Measurements from ENCODE around the gene OR2A2. TPM values are rescaled to one million over a fixed set of nuclear protein-coding genes. Genes with fewer than 3 reads are reported as not detected.
"Not testable (repeated sequence)": the region's sequence is repeated elsewhere in the genome, so short reads cannot be mapped to it uniquely, and the experiment has no call there.

The OR2A2 gene
- total RNA-seq, 1 experiment from 2014 or later = not detected

DNA sequence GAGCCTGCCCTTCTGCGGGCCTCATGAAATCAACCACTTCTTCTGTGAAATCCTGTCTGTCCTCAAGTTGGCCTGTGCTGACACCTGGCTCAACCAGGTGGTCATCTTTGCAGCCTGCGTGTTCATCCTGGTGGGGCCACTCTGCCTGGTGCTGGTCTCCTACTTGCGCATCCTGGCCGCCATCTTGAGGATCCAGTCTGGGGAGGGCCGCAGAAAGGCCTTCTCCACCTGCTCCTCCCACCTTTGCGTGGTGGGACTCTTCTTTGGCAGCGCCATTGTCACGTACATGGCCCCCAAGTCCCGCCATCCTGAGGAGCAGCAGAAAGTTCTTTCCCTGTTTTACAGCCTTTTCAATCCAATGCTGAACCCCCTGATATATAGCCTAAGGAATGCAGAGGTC lies 20.2 kb downstream of the OR2A2 start:
- not testable (repeated sequence) for DNase-seq, H3K27me3 ChIP-seq

DNA sequence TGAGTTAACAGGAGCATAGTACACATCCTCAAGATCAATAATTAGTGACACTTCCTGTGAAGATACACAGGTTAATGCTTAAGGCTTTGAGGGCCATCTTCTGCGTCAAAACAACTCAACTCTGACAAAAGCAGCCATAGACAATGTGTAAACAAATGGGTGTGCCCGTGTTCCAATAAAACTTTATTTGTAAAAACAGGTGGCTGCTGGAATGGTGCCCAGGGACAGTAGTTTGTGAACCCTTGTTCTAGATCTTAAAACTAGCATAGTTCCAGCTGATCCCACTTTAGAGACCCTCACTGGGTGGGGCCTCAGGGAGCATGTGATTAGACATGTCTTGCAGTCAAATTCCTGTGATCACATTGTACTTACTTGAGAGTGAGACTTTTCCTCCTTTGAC lies 21.3 kb downstream of the OR2A2 start:
- no peak for DNase-seq
- Histone ChIP-seq H3K27me3 (no peaks in the 10 kb centered on the region), H3K9me3 (no peaks in the 10 kb centered on the region), H3K4me3 (no peak overlapping the region), H3K36me3 (no peaks in the 10 kb centered on the region)

More for the DNA sequence above, 20.2 kb downstream of the OR2A2 start:
- H3K9me3 ChIP-seq, H3K4me3 ChIP-seq, H3K36me3 ChIP-seq: not testable (repeated sequence)

DNA sequence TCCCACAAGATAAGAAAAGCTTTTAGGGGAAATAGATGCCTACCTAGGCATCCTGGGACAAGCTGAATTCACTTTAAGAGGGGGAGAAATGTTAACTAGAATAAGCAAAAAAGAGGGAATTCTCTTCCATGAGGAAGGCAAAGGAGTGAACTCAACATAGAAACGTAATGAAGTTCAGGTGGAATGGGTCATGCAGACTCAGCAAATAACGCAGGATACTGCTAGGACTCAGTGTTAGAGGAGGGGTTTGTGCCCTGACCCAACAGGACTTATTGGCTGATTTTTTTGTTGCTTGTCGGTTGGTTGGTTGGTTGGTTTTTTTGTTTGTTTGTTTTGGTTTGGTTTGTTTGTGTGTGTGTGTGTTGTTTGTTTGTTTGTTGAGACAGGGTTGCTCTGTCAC lies 22.9 kb downstream of the OR2A2 start:
- Histone ChIP-seq H3K27me3 (no peaks in the 10 kb centered on the region), H3K36me3 (no peaks in the 10 kb centered on the region), H3K9me3 (no peaks in the 10 kb centered on the region), H3K4me3 (no peak overlapping the region)
- DNase-seq = no peak

GRCh38 chr7:144133307-144133706 lies 23.9 kb downstream of the OR2A2 start:
- H3K27me3 ChIP-seq = no peaks in the 10 kb centered on the region
- DNase-seq = no peak

GRCh38 chr7:144134116-144134515 lies 24.7 kb downstream of the OR2A2 start:
- H3K36me3 ChIP-seq = no peaks in the 10 kb centered on the region
- H3K9me3 ChIP-seq = no peaks in the 10 kb centered on the region
- no peak for DNase-seq
- H3K4me3 ChIP-seq = no peak overlapping the region
- H3K27me3 ChIP-seq = no peaks in the 10 kb centered on the region

More at GRCh38 chr7:144133307-144133706, 23.9 kb downstream of the OR2A2 start:
- no peaks in the 10 kb centered on the region for H3K9me3 ChIP-seq
- H3K36me3 ChIP-seq = no peaks in the 10 kb centered on the region
- no peak overlapping the region for H3K4me3 ChIP-seq

DNA sequence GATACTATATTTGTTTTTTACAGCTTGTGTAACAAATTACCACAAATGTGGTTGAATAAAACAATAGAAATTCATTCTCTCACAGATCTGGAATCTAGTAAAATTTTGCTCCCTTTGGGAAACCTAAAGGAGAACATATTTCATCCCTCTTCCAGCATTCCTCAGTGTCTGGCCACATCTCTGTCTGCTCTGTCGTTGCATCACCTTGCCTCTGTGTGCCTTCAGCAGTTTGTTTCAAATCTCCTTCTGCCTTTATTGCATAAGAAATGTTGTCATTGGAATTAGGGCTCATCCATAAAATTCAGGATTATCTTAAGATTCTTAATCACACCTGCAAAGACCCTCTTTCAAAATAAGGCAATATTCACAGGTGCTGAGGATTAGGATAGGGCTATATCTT lies 28.1 kb downstream of the OR2A2 start:
- H3K36me3 ChIP-seq = no peaks in the 10 kb centered on the region
- H3K4me3 ChIP-seq = no peak overlapping the region
- no peaks in the 10 kb centered on the region for H3K9me3 ChIP-seq
- no peak for DNase-seq
- H3K27me3 ChIP-seq = no peaks in the 10 kb centered on the region

- Histone ChIP-seq H3K9me3 (no peaks in the 10 kb centered on the region), H3K36me3 (no peaks in the 10 kb centered on the region), H3K27me3 (no peaks in the 10 kb centered on the region), H3K4me3 (no peak overlapping the region)
- DNase-seq = no peak
Observed at GRCh38 chr7:144142187-144142586, 32.8 kb downstream of the OR2A2 start.

DNA sequence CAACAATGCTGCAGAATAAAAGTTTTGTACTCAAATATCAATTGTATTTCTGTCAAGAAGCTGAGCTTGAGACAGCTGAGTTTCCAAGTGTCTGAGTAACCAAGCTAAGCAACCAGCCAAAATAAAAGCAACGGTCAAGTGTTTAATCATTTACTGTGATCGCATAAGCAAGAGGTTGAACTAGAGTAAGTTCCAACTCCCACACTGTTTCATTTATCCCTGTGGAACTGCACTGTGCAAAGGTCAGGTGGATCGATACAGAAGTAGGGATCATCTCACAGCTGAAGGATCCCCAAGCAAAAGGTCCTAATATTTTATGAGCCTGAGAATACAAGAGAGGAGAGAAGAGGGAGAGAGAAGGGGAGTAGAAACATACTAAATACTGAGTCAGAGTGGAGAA lies 35.0 kb downstream of the OR2A2 start:
- H3K27me3 ChIP-seq = no peaks in the 10 kb centered on the region
- no peak for DNase-seq
- peaks cover 6% of the 10 kb centered on the region; the same call in 1 of the 2 replicates for H3K9me3 ChIP-seq
- H3K36me3 ChIP-seq = no peaks in the 10 kb centered on the region
- H3K4me3 ChIP-seq = no peak overlapping the region

GRCh38 chr7:144148224-144148827 lies 38.9 kb downstream of the OR2A2 start:
- H3K9me3 ChIP-seq = peaks cover 9% of the 10 kb centered on the region
- H3K27me3 ChIP-seq = no peaks in the 10 kb centered on the region
- H3K36me3 ChIP-seq = no peaks in the 10 kb centered on the region
- no peak overlapping the region for H3K4me3 ChIP-seq
- no peak for DNase-seq

DNA sequence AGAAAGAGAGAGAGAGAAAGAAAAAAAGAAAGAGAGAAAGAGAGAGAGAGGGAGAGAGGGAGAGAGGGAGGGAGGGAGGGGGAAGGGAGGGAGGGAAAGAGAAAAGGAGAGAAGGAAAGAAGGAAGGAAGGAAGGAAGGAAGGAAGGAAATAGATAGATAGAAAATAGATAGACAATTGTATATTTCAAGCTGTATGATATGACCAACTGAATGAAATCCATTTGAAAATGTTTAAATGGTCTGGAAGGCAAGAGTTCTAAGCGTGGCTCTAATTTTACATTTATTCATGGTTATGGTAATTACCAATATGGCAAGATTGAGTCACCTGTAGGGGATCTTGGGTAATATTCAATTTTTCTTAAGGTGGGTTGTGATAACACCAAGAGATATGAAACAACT lies 49.5 kb downstream of the OR2A2 start:
- no peaks in the 10 kb centered on the region for H3K9me3 ChIP-seq
- H3K4me3 ChIP-seq = no peak overlapping the region
- H3K36me3 ChIP-seq = no peaks in the 10 kb centered on the region

More for the DNA sequence above, 49.5 kb downstream of the OR2A2 start:
- no peaks in the 10 kb centered on the region for H3K27me3 ChIP-seq
- no peak for DNase-seq

Other genes with a start within 250 kb of the OR2A2 start
- gene TCAF1, start 207.4 kb upstream of the OR2A2 start, total RNA-seq (2014; rRNA removed; shearing (Covaris generic); ENCODE audit: low replicate concordance) = 42.0 and 64.5 TPM in 2 replicates
- not detected in 2 replicates for gene OR2F2, start 174.3 kb upstream of the OR2A2 start, total RNA-seq (2014; rRNA removed; shearing (Covaris generic); ENCODE audit: low replicate concordance)
- gene OR2F1, start 154.7 kb upstream of the OR2A2 start, total RNA-seq (2014; rRNA removed; shearing (Covaris generic); ENCODE audit: low replicate concordance) = 0.49 TPM in 1 of 2 replicates, not detected in the other
- gene OR6B1, start 109.3 kb upstream of the OR2A2 start, total RNA-seq (2014; rRNA removed; shearing (Covaris generic); ENCODE audit: low replicate concordance) = not detected in 2 replicates
- not detected in 2 replicates for gene OR2A5, start 60.6 kb upstream of the OR2A2 start, total RNA-seq (2014; rRNA removed; shearing (Covaris generic); ENCODE audit: low replicate concordance)
- gene OR2A25, start 39.8 kb upstream of the OR2A2 start, total RNA-seq (2014; rRNA removed; shearing (Covaris generic); ENCODE audit: low replicate concordance) = not detected in 2 replicates
- not detected in 2 replicates for gene OR2A12, start 23.3 kb upstream of the OR2A2 start, total RNA-seq (2014; rRNA removed; shearing (Covaris generic); ENCODE audit: low replicate concordance)
- not detected in 2 replicates for gene OR2A14, start 13.6 kb downstream of the OR2A2 start, total RNA-seq (2014; rRNA removed; shearing (Covaris generic); ENCODE audit: low replicate concordance)
- 0.57 and 2.1 TPM in 2 replicates for gene CTAGE4, start 73.9 kb downstream of the OR2A2 start, total RNA-seq (2014; rRNA removed; shearing (Covaris generic); ENCODE audit: low replicate concordance)
- gene ARHGEF35, start 86.2 kb downstream of the OR2A2 start, total RNA-seq (2014; rRNA removed; shearing (Covaris generic); ENCODE audit: low replicate concordance) = 0.76 TPM in 2 replicates
- gene OR2A42, start 130.0 kb downstream of the OR2A2 start, total RNA-seq (2014; rRNA removed; shearing (Covaris generic); ENCODE audit: low replicate concordance) = not detected in 2 replicates
- 0.79 TPM in 1 of 2 replicates, not detected in the other for gene OR2A7, start 155.2 kb downstream of the OR2A2 start, total RNA-seq (2014; rRNA removed; shearing (Covaris generic); ENCODE audit: low replicate concordance)
- gene CTAGE8, start 159.7 kb downstream of the OR2A2 start, total RNA-seq (2014; rRNA removed; shearing (Covaris generic); ENCODE audit: low replicate concordance) = 0.57 TPM in 1 of 2 replicates, not detected in the other
- not detected in 2 replicates for gene OR2A1, start 202.8 kb downstream of the OR2A2 start, total RNA-seq (2014; rRNA removed; shearing (Covaris generic); ENCODE audit: low replicate concordance)
- gene ARHGEF5, start 245.8 kb downstream of the OR2A2 start, total RNA-seq (2014; rRNA removed; shearing (Covaris generic); ENCODE audit: low replicate concordance) = 2.0 and 2.7 TPM in 2 replicates

Data from MG63 (cell line).